K562 (cell line): ENCODE results near the gene UMAD1. TPM values are rescaled to one million over a fixed set of nuclear protein-coding genes. Genes with fewer than 3 reads are reported as not detected.

Source experiments
- ATAC-seq: fragments of 200-7000 bp; cut with Tn5 transposase; 3 replicates; pipeline ENCODE4 v1.9.1; 2020; ENCODE audit warnings: moderate library complexity
- BruUV-seq: library from RNA; stranded (reverse); fragments of 400-500 nt; replicated peaks from 2 replicates; lab custom pipeline; 2021; lab: Mats Ljungman, UMichigan
- CTCF ChIA-PET: fragments of 300-600 bp; formaldehyde crosslinking; extraction: SDS; loops from one replicate; lab custom pipeline; 2021; ENCODE audit warnings: low intra/inter-chr PET ratio; lab: Yijun Ruan, JAX
- POLR2A ChIA-PET: fragments of 300-600, 350-650 bp; sonication (Branson Sonifier 250); formaldehyde crosslinking; extraction: SDS; loops from one replicate; lab custom pipeline; 2021; ENCODE audit warnings: antibody characterized with exemption, inconsistent platforms; lab: Yijun Ruan, JAX
- DNase-seq, 4 experiments: peaks; one replicate each; pipeline versions ENCODE4 v3.0.0 to v3.0.0-alpha.2; 2011 to 2018; ENCODE audit warnings: low spot score in 3 of 4, mixed read lengths in 3 of 4; ENCODE audit errors: extremely low read depth in 1 of 4
- FAIRE-seq: peaks from 2 replicates; lab custom pipeline; 2011; peaks lifted over from hg19 to GRCh38; lab: Jason Lieb, UNC
- H2AFZ ChIP-seq: 2 replicates; pipeline ENCODE4 v1.6.0; 2011; ENCODE audit warnings: low read depth, low read length, control low read depth, inconsistent platforms
- H3K27ac ChIP-seq: fragments of 200-600 bp; 3 replicates; pipeline ENCODE4 v1.8.0; 2011; ENCODE audit warnings: low read depth, mild to moderate bottlenecking, control low read depth, inconsistent platforms, low read length, moderate library complexity, mixed read lengths; ENCODE audit errors: extremely low read depth
- H3K27me3 ChIP-seq, 2 experiments: fragments of 300-600 bp in 1 of 2; 2 replicates in 1 of 2; 3 replicates in 1 of 2; pipeline versions ENCODE4 v1.6.0 to v1.8.0; 2011; ENCODE audit warnings: inconsistent platforms in 2 of 2, low read length in 2 of 2, mild to moderate bottlenecking in 1 of 2, mixed read lengths in 1 of 2, moderate library complexity in 1 of 2; ENCODE audit not compliant: control insufficient read depth in 2 of 2, insufficient read depth in 2 of 2
- H3K36me3 ChIP-seq: fragments of 300-600 bp; 3 replicates; pipeline ENCODE4 v1.8.0; 2011; ENCODE audit warnings: mild to moderate bottlenecking, low read length, inconsistent platforms; ENCODE audit not compliant: control insufficient read depth, insufficient read depth
- H3K4me1 ChIP-seq, 2 experiments: fragments of 200-600 bp in 1 of 2; replicated peaks in 1 of 2; 2 replicates in 1 of 2; 3 replicates in 1 of 2; pipeline versions ENCODE4 v1.5.1 to v1.8.0; 2011; ENCODE audit warnings: inconsistent platforms in 2 of 2, low read length in 2 of 2, mild to moderate bottlenecking in 1 of 2, mixed read lengths in 1 of 2, moderate library complexity in 1 of 2; ENCODE audit not compliant: control insufficient read depth in 2 of 2, insufficient read depth in 2 of 2
- H3K4me2 ChIP-seq: 2 replicates; pipeline ENCODE4 v1.6.1; 2011; ENCODE audit warnings: low read length, control low read depth, inconsistent platforms, mixed read lengths; ENCODE audit not compliant: insufficient read depth
- H3K4me3 ChIP-seq: fragments of 200-600 bp; sonication (generic), shearing (Covaris generic); 2 replicates; pipeline ENCODE4 v1.5.1; 2016; ENCODE audit warnings: control low read depth, inconsistent platforms
- H3K79me2 ChIP-seq: fragments of 200-600 bp; 3 replicates; pipeline ENCODE4 v1.8.0; 2011; ENCODE audit warnings: low read length, inconsistent platforms; ENCODE audit not compliant: control insufficient read depth, insufficient read depth
- H3K9ac ChIP-seq, 2 experiments: 2 replicates each; pipeline versions ENCODE4 v1.6.0 to v1.6.1; 2011; ENCODE audit warnings: low read depth in 2 of 2, low read length in 2 of 2, control low read depth in 1 of 2, inconsistent platforms in 1 of 2, mild to moderate bottlenecking in 1 of 2, mixed read lengths in 1 of 2; ENCODE audit not compliant: insufficient read depth in 1 of 2
- H3K9me1 ChIP-seq: one replicate; pipeline ENCODE4 v1.6.0; 2011; ENCODE audit warnings: inconsistent platforms, mild to moderate bottlenecking, low read length, moderate library complexity; ENCODE audit not compliant: control insufficient read depth, insufficient read depth
- H3K9me3 ChIP-seq: replicated peaks from 2 replicates; pipeline ENCODE4 v1.5.1; 2011; ENCODE audit warnings: low read depth, low read length, inconsistent platforms; ENCODE audit not compliant: control insufficient read depth, insufficient read depth
- H4K20me1 ChIP-seq: replicated peaks from 2 replicates; pipeline ENCODE4 v1.6.1; 2011; ENCODE audit warnings: low read length, inconsistent platforms, mixed read lengths; ENCODE audit not compliant: control insufficient read depth, insufficient read depth
- BHLHE40 ChIP-seq: IDR thresholded peaks from 2 replicates; pipeline ENCODE4 v1.6.1; 2011; ENCODE audit warnings: low read length, improper control_type of control experiment
- CEBPG ChIP-seq, 3 experiments: fragments of 200-800 bp in 1 of 3; sonication (Bioruptor generic) in 1 of 3; sonication (generic) in 1 of 3; formaldehyde crosslinking in 1 of 3; IDR thresholded peaks in 2 of 3; conservative IDR thresholded peaks in 1 of 3; 2 replicates each; pipeline versions ENCODE4 v1.6.1 to v1.8.0; 2016 to 2022; ENCODE audit warnings: missing compliant biosample characterization in 2 of 3, missing genetic modification characterization in 2 of 3, mild to moderate bottlenecking in 1 of 3, missing genetic modification reagents in 1 of 3
- LEF1 ChIP-seq: fragments of 450-650 bp; IDR thresholded peaks from 2 replicates; pipeline ENCODE4 v1.6.1; 2016; ENCODE audit warnings: mild to moderate bottlenecking
- MYC ChIP-seq, 2 experiments: fragments of 250-450 bp in 1 of 2; sonication (Bioruptor Pico) in 1 of 2; IDR thresholded peaks; 2 replicates each; pipeline versions ENCODE4 v1.5.1 to v1.6.1; 2012 to 2021; ENCODE audit warnings: low read depth in 2 of 2, borderline replicate concordance in 1 of 2, improper control_type of control experiment in 1 of 2, low read length in 1 of 2, mild to moderate bottlenecking in 1 of 2, moderate library complexity in 1 of 2
- NR2C2 ChIP-seq, 2 experiments: fragments of 200-800 bp in 1 of 2; sonication (Bioruptor generic) in 1 of 2; sonication (generic) in 1 of 2; formaldehyde crosslinking in 1 of 2; IDR thresholded peaks; 2 replicates each; pipeline versions ENCODE4 v1.6.1 to v1.8.0; 2016 to 2022; ENCODE audit warnings: mild to moderate bottlenecking in 1 of 2, missing compliant biosample characterization in 1 of 2, missing genetic modification characterization in 1 of 2, missing genetic modification reagents in 1 of 2
- SMARCA4 ChIP-seq: fragments of 450-650 bp; IDR thresholded peaks from 2 replicates; pipeline ENCODE4 v1.6.1; 2016
- SOX6 ChIP-seq: fragments of 450-650 bp; IDR thresholded peaks from 2 replicates; pipeline ENCODE4 v1.6.1; 2014; ENCODE audit warnings: mild to moderate bottlenecking
- WGBS: fragments of 100-300 bp; shearing (Covaris generic); methylation state at CpG from one replicate; pipeline ENCODE4 v1.1.6; 2016; ENCODE audit warnings: low coverage, mixed read lengths; ENCODE audit not compliant: insufficient coverage; ENCODE audit errors: missing lambda C conversion rate; 5-methylcytosine and 5-hydroxymethylcytosine counted together
- in situ Hi-C: fragments of 300-500 bp; cut with MboI; formaldehyde crosslinking; loops from 4 replicates; pipeline ENCODE4 v1.15.0; 2018; ENCODE audit warnings: inconsistent platforms, mixed read lengths
- intact Hi-C: fragments of 100-400 bp; cut with micrococcal nuclease; formaldehyde crosslinking; loops from 2 replicates; pipeline ENCODE4 v1.14.2; 2022
- polyA plus RNA-seq, 8 experiments: library from polyadenylated mRNA; depleted of rRNA in 4 of 8; stranded (reverse) in 5 of 8; unstranded in 3 of 8; fragments of >200 nt; fragmentation: Nextera tagmentation in 2 of 8; fragmentation: Illumina TruSeq in 1 of 8; extraction: Ambion mirVana in 2 of 8; extraction: Trizol in 1 of 8; gene quantifications; 2 replicates each; pipeline versions ENCODE4 v1.2.1 to v1.2.3, GENCODE V29; 2011 to 2014; ENCODE audit warnings: inconsistent platforms in 1 of 8, missing spikeins in 1 of 8
- total RNA-seq, 7 experiments: library from RNA; depleted of rRNA in 6 of 7; stranded (reverse); fragments of >200 nt in 6 of 7; fragmentation: Illumina TruSeq in 2 of 7; extraction: Trizol in 2 of 7; gene quantifications; 2 replicates each; pipeline versions ENCODE4 v1.2.1 to v1.2.3, GENCODE V29; 2011 to 2021; ENCODE audit warnings: low replicate concordance in 1 of 7
- TF ChIP-seq, protein P1 (sequence below): fragments of 250-450 bp; sonication (Bioruptor Pico); IDR thresholded peaks from 2 replicates; pipeline ENCODE4 v1.5.0; 2020; ENCODE audit warnings: mild to moderate bottlenecking
- TF ChIP-seq, protein P2 (sequence below), 2 experiments: fragments of 450-650 bp; IDR thresholded peaks; 2 replicates each; pipeline ENCODE4 v1.6.1; 2016; ENCODE audit warnings: mild to moderate bottlenecking in 2 of 2, borderline replicate concordance in 1 of 2, low read depth in 1 of 2, moderate library complexity in 1 of 2
- TF ChIP-seq, protein P3 (sequence below): fragments of 250-450 bp; sonication (Bioruptor Pico); IDR thresholded peaks from 2 replicates; pipeline ENCODE4 v1.5.0; 2021

Gene UMAD1
- total and polyA plus RNA-seq, 9 of the 15 experiments (the other 6 are each of a cell fraction or from before 2014, with no cell fraction given) = 9.0 to 26.7 (median 13.3) TPM

DNA sequence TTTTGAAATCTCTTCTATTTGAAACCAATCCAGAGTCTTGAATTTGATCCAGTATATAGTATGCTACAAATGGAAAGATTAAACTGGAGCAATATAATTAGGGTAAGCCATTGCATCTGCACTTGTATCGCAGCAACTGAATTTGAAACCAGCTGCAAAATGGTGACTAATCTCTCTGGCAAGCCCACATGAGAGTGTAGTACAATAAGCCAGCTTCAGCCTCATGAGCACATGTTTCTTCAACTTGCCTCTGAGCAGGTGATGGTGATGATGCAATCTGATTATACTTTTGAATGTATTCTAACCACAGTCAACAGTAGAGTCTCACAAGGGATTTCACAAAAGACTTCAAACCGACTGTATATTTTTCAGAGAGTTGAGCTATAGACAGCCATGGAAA lies 78.7 kb downstream of the UMAD1 start:
- peak; percentile 19 for FAIRE-seq
- Histone ChIP-seq H3K27me3 (no peaks in the 10 kb centered on the region), H3K4me2 (no peak overlapping the region), H3K9me1 (no peaks in the 10 kb centered on the region), H3K36me3 (no peaks in the 10 kb centered on the region), H3K79me2 (no peaks in the 10 kb centered on the region), H3K9me3 (no peaks in the 10 kb centered on the region), H3K4me3 (no peak overlapping the region), H3K4me1 (no peaks in the 10 kb centered on the region), H3K27ac (no peak overlapping the region), H3K9ac (no peak overlapping the region), H2AFZ (no peak overlapping the region), H4K20me1 (no peaks in the 10 kb centered on the region)
- DNase-seq = peak in 1 of 4 experiments; percentile 7
- in situ Hi-C loops (no loop called here), intact Hi-C loops (no loop called here)
- WGBS = 44% methylated on average over 2 of the region's 2 CpGs
- ChIA-PET POLR2A (interaction anchor here (0.5 to 1.5 kb wide), 4 partner anchors 10 to 79 kb away, joined by 3 to 5 read pairs (median 3); no protein-coding TSS in a partner anchor), CTCF (no interaction called here)
- peak; percentile 66 for ATAC-seq
- BruUV-seq = no TSS peak
- TF ChIP-seq MYC (IDR thresholded peaks at IDR 0.05; ENCODE audit: low read depth, low read length) = peak; percentile 89
- no peak for TF ChIP-seq MYC (CRISPR knock-in tag; IDR thresholded peaks at IDR 0.05; ENCODE audit: borderline replicate concordance, low read depth)
- TF ChIP-seq LEF1 = no peak
- TF ChIP-seq BHLHE40 = 0 out of 2 replicates have a peak, but pooled peaks have one; percentile 33
- TF ChIP-seq, protein P1, sequence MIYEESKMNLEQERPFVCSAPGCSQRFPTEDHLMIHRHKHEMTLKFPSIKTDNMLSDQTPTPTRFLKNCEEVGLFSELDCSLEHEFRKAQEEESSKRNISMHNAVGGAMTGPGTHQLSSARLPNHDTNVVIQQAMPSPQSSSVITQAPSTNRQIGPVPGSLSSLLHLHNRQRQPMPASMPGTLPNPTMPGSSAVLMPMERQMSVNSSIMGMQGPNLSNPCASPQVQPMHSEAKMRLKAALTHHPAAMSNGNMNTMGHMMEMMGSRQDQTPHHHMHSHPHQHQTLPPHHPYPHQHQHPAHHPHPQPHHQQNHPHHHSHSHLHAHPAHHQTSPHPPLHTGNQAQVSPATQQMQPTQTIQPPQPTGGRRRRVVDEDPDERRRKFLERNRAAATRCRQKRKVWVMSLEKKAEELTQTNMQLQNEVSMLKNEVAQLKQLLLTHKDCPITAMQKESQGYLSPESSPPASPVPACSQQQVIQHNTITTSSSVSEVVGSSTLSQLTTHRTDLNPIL (CRISPR knock-in tag) = no peak
- TF ChIP-seq NR2C2 (CRISPR knock-in tag; IDR thresholded peaks at IDR 0.05) = no peak
- TF ChIP-seq NR2C2 (tag; IDR thresholded peaks at IDR 0.05) = peak; percentile 25; the same call in 1 of the 2 replicates
- 0 out of 2 replicates have a peak, but pooled peaks have one; percentile 18 for TF ChIP-seq SMARCA4
- TF ChIP-seq, protein P2, sequence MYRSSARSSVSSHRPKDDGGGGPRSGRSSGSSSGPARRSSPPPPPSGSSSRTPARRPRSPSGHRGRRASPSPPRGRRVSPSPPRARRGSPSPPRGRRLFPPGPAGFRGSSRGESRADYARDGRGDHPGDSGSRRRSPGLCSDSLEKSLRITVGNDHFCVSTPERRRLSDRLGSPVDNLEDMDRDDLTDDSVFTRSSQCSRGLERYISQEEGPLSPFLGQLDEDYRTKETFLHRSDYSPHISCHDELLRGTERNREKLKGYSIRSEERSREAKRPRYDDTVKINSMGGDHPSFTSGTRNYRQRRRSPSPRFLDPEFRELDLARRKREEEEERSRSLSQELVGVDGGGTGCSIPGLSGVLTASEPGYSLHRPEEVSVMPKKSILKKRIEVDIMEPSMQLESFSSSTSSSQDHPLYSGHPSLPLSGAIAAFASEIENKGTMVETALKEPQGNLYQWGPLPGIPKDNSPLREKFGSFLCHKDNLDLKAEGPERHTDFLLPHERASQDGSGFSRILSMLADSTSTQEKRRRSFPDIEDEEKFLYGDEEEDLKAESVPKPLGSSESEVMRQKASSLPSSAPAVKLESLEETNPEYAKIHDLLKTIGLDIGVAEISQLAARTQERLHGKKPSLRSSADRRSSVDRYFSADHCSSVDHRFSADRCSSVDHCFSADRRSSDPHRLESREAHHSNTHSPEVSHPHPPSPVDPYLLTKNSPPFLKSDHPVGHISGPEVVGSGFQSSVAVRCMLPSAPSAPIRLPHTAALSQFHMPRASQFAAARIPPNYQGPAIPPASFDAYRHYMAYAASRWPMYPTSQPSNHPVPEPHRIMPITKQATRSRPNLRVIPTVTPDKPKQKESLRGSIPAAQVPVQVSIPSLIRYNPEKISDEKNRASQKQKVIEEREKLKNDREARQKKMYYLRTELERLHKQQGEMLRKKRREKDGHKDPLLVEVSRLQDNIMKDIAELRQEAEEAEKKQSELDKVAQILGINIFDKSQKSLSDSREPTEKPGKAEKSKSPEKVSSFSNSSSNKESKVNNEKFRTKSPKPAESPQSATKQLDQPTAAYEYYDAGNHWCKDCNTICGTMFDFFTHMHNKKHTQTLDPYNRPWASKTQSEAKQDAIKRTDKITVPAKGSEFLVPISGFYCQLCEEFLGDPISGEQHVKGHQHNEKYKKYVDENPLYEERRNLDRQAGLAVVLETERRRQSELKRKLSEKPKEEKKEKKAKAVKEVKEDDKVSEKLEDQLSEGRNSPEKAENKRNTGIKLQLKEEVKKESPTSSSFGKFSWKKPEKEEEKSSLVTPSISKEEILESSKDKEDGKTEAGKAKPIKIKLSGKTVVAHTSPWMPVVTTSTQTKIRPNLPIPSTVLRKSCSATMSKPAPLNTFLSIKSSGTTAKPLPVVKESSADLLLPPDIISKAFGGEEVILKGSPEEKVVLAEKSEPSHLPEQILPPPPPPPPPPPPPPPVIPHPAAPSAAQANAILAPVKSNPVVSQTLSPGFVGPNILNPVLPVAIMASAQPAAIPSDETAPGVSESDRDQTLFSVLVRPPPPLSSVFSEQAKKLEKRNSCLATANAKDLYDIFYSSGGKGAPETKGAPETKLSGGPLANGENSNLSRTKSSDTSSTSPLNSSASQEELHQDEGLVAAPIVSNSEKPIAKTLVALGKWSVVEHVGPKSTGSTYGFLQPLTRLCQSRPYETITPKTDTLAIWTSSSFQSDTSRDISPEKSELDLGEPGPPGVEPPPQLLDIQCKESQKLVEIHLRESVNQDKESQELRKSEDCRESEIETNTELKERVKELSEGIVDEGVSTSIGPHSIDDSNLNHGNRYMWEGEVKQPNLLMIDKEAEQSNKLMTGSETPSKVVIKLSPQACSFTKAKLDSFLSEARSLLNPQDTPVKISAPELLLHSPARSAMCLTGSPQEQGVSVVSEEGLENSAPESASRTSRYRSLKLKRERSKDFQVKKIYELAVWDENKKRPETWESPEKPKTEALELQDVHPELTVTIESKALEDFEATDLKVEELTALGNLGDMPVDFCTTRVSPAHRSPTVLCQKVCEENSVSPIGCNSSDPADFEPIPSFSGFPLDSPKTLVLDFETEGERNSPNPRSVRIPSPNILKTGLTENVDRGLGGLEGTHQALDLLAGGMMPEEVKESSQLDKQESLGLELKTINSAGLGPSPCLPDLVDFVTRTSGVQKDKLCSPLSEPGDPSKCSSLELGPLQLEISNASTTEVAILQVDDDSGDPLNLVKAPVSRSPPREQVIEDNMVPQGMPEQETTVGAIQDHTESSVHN (IDR thresholded peaks at IDR 0.05; ENCODE audit: borderline replicate concordance in 1 of 2, low read depth in 1 of 2) = peak in 1 of 2 experiments; percentile 41; a peak in 1 of 4 replicates
- TF ChIP-seq, protein P3, sequence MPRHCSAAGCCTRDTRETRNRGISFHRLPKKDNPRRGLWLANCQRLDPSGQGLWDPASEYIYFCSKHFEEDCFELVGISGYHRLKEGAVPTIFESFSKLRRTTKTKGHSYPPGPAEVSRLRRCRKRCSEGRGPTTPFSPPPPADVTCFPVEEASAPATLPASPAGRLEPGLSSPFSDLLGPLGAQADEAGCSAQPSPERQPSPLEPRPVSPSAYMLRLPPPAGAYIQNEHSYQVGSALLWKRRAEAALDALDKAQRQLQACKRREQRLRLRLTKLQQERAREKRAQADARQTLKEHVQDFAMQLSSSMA (CRISPR knock-in tag) = no peak
- peak; percentile 40; the same call in 1 of the 2 replicates for TF ChIP-seq SOX6
- peak; percentile 68 for TF ChIP-seq CEBPG (CRISPR knock-in tag; IDR thresholded peaks at IDR 0.05)
- peak; percentile 96 to 97 for TF ChIP-seq CEBPG (tag; conservative IDR thresholded peaks at IDR 0.05 in 1 of 2, IDR thresholded peaks at IDR 0.05 in 1 of 2)
